ENCODE measurements around the gene PKD1L1.

Gene PKD1L1

DNA sequence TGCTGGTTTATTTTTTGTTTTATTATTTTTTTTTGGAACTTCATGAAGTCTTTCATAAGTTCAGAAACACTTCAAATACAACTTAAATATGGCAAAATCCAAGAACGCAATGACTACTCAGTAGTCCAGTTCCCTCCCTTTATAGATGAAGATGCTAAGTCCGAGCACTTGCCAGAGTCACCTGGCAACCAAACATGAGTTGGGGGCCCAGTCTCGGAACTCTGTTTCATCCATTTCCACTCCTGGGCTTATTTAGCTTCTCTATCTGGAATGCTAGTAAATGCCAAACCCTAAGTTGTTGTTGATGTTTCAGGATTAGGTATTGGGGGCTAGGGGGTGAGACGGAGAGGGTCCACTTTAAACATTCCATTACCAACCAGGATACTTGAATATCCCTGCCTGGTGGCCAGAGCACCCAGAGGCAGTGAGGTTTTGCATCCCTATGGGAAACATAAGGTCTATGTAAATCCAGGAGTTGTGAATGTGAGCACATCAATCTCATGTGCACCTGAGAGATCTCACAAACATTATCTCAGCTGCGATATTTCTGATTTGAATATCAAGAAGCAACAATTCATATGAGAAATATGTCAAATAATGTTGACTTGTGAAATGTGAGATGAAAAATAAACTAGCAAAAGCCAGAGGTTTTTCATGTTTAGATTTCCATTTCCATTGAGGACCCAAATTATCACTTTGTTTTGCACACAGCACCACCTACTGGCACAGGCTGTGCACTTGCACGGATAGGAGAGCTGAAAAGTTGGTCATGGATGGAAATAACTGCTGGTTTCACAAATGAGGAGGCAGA lies 129.3 kb downstream of the PKD1L1 start:
- DNase-seq (ENCODE audit: low read depth, low spot score), result peak; percentile 23
- POLR2A ChIA-PET, result interaction anchor here (0.7 to 1.0 kb wide), 2 partner anchors 218 to 337 kb away, joined by 3 to 4 read pairs; no protein-coding TSS in a partner anchor
- no peak overlapping the region for H3K4me3 ChIP-seq (ENCODE audit: low read depth, low read length)
- peak; percentile 85 for TF ChIP-seq CTCF (IDR thresholded peaks at IDR 0.05; ENCODE audit: insufficient read depth, low read length, missing control alignments)
- CTCF ChIA-PET, result interaction anchor here (0.6 to 3.3 kb wide), 62 partner anchors 9 to 558 kb away, joined by 3 to 37 read pairs (median 4); partner anchors contain the start of gene TNS3

DNA sequence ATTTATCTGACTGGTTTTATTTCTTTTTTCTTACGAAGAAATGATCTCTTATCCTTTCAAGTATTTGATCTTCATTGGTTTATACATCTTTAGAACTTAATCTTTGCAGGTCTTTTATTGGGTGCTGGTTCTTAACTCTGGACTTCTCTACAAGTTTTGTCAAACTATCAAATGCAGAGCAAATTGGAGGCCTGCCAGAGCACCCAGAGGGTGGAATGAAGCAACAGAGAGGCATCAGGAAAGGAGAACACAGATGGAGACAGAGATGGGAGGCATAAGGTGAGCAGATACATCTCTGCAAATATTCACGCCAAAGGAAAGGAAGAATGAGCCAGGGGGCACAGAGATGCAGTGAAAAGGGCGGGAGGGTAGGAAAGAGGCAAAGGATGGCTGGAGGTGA lies 130.3 kb downstream of the PKD1L1 start:
- DNase-seq (ENCODE audit: low read depth, low spot score), result no peak
- no peak for TF ChIP-seq CTCF (IDR thresholded peaks at IDR 0.05; ENCODE audit: insufficient read depth, low read length, missing control alignments)
- ChIA-PET CTCF (interaction anchor here (0.7 to 3.3 kb wide), 12 partner anchors 14 to 552 kb away, joined by 3 to 37 read pairs (median 8); no protein-coding TSS in a partner anchor), POLR2A (no interaction called here)
- no peak overlapping the region for H3K4me3 ChIP-seq (ENCODE audit: low read depth, low read length)

- no peak for TF ChIP-seq CTCF (IDR thresholded peaks at IDR 0.05; ENCODE audit: insufficient read depth, low read length, missing control alignments)
- ChIA-PET POLR2A (no interaction called here), CTCF (no interaction called here)
- no peak for DNase-seq (ENCODE audit: low read depth, low spot score)
- H3K4me3 ChIP-seq (ENCODE audit: low read depth, low read length), result no peak overlapping the region
These were observed 131.6 kb downstream of the PKD1L1 start for GRCh38 chr7:47816647-47817046.

DNA sequence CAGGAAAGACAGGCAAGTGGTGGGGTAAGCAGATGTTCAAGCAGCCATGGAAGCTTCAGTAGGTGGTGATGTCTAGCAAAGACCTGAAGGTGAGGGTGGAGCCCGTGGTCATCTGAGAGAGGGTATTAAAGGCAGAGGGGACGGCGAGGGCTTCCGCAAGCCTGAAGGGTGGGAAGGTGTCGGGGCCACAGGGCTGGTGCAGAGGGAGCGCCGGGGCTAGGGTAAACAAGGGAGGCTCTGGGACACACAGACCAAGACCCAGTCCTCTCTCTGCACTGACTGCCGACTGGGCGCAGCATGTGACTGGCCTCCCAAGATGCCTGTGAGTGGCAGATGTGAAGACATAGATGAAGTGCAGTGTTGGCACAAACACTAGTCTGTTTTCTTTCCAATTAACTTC lies 132.4 kb downstream of the PKD1L1 start:
- no peak overlapping the region for H3K4me3 ChIP-seq (ENCODE audit: low read depth, low read length)
- TF ChIP-seq CTCF (IDR thresholded peaks at IDR 0.05; ENCODE audit: insufficient read depth, low read length, missing control alignments), result no peak
- no peak for DNase-seq (ENCODE audit: low read depth, low spot score)
- CTCF ChIA-PET, result interaction anchor here (1.3 to 2.0 kb wide), 2 partner anchors 14 to 370 kb away, joined by 3 to 6 read pairs; no protein-coding TSS in a partner anchor
- POLR2A ChIA-PET, result no interaction called here

DNA sequence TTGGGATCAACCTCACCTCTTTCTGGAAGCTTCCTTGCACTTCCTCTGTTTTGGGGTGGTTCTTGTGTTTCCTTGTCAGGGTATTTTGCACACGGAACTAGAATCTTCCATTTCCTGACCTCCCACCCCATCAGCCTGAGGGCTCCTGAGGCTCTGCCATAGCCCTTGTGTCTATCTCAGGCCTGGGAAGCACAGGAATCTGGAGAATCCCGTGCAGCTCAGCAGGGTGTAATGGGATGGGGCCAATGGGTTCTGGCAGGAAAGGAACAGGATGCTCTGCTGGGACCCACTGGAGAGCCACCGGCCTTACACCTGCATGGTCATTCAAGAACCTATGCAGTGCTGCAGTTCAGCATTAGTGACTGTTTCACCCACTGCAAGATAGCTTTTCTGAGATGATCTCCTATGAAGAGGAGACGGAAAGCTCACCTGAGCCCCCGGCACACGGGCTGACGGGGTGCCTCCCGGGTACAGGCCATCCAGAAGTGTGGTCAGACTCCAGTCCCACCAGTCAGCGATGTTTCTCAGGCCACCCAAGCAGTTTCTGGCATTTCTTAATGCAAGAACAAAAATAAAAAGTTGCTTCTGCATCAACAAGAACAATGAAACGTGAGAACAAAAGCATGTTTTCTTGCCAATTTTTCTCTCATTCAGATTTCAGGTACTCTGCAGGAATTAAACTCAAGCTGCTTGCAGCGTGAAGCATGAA lies 133.2 kb downstream of the PKD1L1 start:
- TF ChIP-seq CTCF (IDR thresholded peaks at IDR 0.05; ENCODE audit: insufficient read depth, low read length, missing control alignments), result no peak
- no peak overlapping the region for H3K4me3 ChIP-seq (ENCODE audit: low read depth, low read length)
- ChIA-PET CTCF (interaction anchor here (0.9 to 2.0 kb wide), 5 partner anchors 13 to 549 kb away, joined by 3 to 6 read pairs (median 3); no protein-coding TSS in a partner anchor), POLR2A (no interaction called here)
- DNase-seq (ENCODE audit: low read depth, low spot score), result no peak

Measured in AG04449 (cell line).